Choroid plexus epithelial cell (primary cell): ENCODE measurements around the gene RAC3.

ENCODE experiments used
- DNase-seq: peaks from one replicate; pipeline ENCODE4 v3.0.0-alpha.2; 2010; ENCODE audit warnings: low read depth
- H3K4me3 ChIP-seq: 2 replicates; pipeline ENCODE4 v1.5.1; 2011; ENCODE audit warnings: low read depth, mild to moderate bottlenecking, control low read depth, low read length, moderate library complexity
- CTCF ChIP-seq: conservative IDR thresholded peaks from 2 replicates; pipeline ENCODE4 v1.5.1; 2011; ENCODE audit warnings: low read depth, mild to moderate bottlenecking, control low read depth, inconsistent platforms, low read length, moderate library complexity

Gene RAC3

GRCh38 chr17:82028246-82028645 is 3.2 kb upstream of the RAC3 start:
- no peak overlapping the region for H3K4me3 ChIP-seq
- DNase-seq, result no peak
- no peak for TF ChIP-seq CTCF

- H3K4me3 ChIP-seq, result no peak overlapping the region
- no peak for TF ChIP-seq CTCF
- no peak for DNase-seq
Observed at GRCh38 chr17:82028966-82029365, 2.5 kb upstream of the RAC3 start.

- H3K4me3 ChIP-seq, result no peak overlapping the region
- TF ChIP-seq CTCF, result no peak
- DNase-seq, result no peak
Observed at GRCh38 chr17:82029391-82029790, 2.1 kb upstream of the RAC3 start.

GRCh38 chr17:82029990-82030469 is 1.4 kb upstream of the RAC3 start:
- DNase-seq, result no peak
- H3K4me3 ChIP-seq, result no peak overlapping the region
- no peak for TF ChIP-seq CTCF

GRCh38 chr17:82030470-82031302 is 792 bp upstream of the RAC3 start:
- TF ChIP-seq CTCF, result peak; percentile 86
- H3K4me3 ChIP-seq, result peak overlapping the region; percentile 62
- DNase-seq, result peak; percentile 92

GRCh38 chr17:82031885-82032627 is 578 bp downstream of the RAC3 start:
- DNase-seq, result no peak
- TF ChIP-seq CTCF, result no peak
- H3K4me3 ChIP-seq, result peak overlapping the region; percentile 58
